Gastroesophageal sphincter (tissue), 3 donors: ENCODE results near the gene IRF3.

Experiments
- CTCF ChIP-seq, 4 experiments: fragments of 200-600 bp in 2 of 4; fragments of 450-650 bp in 2 of 4; sonication (generic) in 1 of 4; IDR thresholded peaks; one replicate each; pipeline ENCODE4 v1.5.1; 2017 to 2019; ENCODE audit warnings: antibody characterized with exemption in 4 of 4, mild to moderate bottlenecking in 2 of 4, moderate library complexity in 2 of 4
- EP300 ChIP-seq: sonication (generic); formaldehyde crosslinking; IDR thresholded peaks from one replicate; pipeline ENCODE4 v1.6.1; 2017; ENCODE audit warnings: antibody characterized with exemption, mild to moderate bottlenecking
- POLR2A ChIP-seq, 2 donors: fragments of 450-650 bp; IDR thresholded peaks; one replicate each; pipeline ENCODE4 v1.6.1; 2017; ENCODE audit warnings: antibody characterized with exemption in 2 of 2, mild to moderate bottlenecking in 2 of 2, moderate library complexity in 1 of 2
- POLR2AphosphoS5 ChIP-seq: sonication (generic); formaldehyde crosslinking; IDR thresholded peaks from one replicate; pipeline ENCODE4 v1.6.1; 2017; ENCODE audit warnings: antibody characterized with exemption

- TF ChIP-seq CTCF (IDR thresholded peaks at IDR 0.05) (no peak), POLR2AphosphoS5 (no peak), POLR2A (IDR thresholded peaks at IDR 0.05) (no peak), EP300 (no peak)
Measured at GRCh38 chr19:49687150-49687549, 21.5 kb upstream of the IRF3 start.
